ENCODE measurements around the gene TMEM129. TPM values are rescaled to one million over a fixed set of nuclear protein-coding genes. Genes with fewer than 3 reads are reported as not detected.
"Not testable (repeated sequence)": the region's sequence is repeated elsewhere in the genome, so short reads cannot be mapped to it uniquely, and the experiment has no call there.

Gene TMEM129
- total RNA-seq, 4 donors from 2014 or later: 28.9 to 106 (median 67.1) TPM

- H3K9me3 ChIP-seq: no peaks in the 10 kb centered on the region
- no peaks in the 10 kb centered on the region for H3K36me3 ChIP-seq
- no peaks in the 10 kb centered on the region for H3K27me3 ChIP-seq
- H3K27ac ChIP-seq: no peak overlapping the region
- DNase-seq: no peak
- H3K4me1 ChIP-seq: no peaks in the 10 kb centered on the region
- no peak overlapping the region for H3K4me3 ChIP-seq
- TF ChIP-seq CTCF (IDR thresholded peaks at IDR 0.05): no peak
- no peak for TF ChIP-seq POLR2A (IDR thresholded peaks at IDR 0.05)
These were observed 45.4 kb downstream of the TMEM129 start for GRCh38 chr4:1675802-1676137.

- Histone ChIP-seq H3K4me3 (no peak overlapping the region), H3K27ac (no peak overlapping the region), H3K36me3 (no peaks in the 10 kb centered on the region), H3K4me1 (no peaks in the 10 kb centered on the region), H3K9me3 (no peaks in the 10 kb centered on the region), H3K27me3 (no peaks in the 10 kb centered on the region)
- no peak for TF ChIP-seq CTCF (IDR thresholded peaks at IDR 0.05)
- TF ChIP-seq POLR2A (IDR thresholded peaks at IDR 0.05): no peak
- no peak for DNase-seq
These were observed 45.9 kb downstream of the TMEM129 start for GRCh38 chr4:1675136-1675801.

- no peak overlapping the region for H3K4me3 ChIP-seq
- no peak overlapping the region for H3K27ac ChIP-seq
- H3K36me3 ChIP-seq: no peaks in the 10 kb centered on the region
- no peak for DNase-seq
- no peaks in the 10 kb centered on the region for H3K4me1 ChIP-seq
- H3K9me3 ChIP-seq: no peaks in the 10 kb centered on the region
- H3K27me3 ChIP-seq: no peaks in the 10 kb centered on the region
- no peak for TF ChIP-seq POLR2A (IDR thresholded peaks at IDR 0.05)
- no peak for TF ChIP-seq CTCF (IDR thresholded peaks at IDR 0.05)
These were observed 46.4 kb downstream of the TMEM129 start for GRCh38 chr4:1674682-1675081.

GRCh38 chr4:1673671-1674070 is 47.5 kb downstream of the TMEM129 start:
- TF ChIP-seq POLR2A (IDR thresholded peaks at IDR 0.05): no peak
- TF ChIP-seq CTCF (IDR thresholded peaks at IDR 0.05): no peak

GRCh38 chr4:1671011-1671410 is 50.1 kb downstream of the TMEM129 start:
- H3K27me3 ChIP-seq, DNase-seq, H3K27ac ChIP-seq, H3K4me3 ChIP-seq, H3K36me3 ChIP-seq, H3K4me1 ChIP-seq, H3K9me3 ChIP-seq: not testable (repeated sequence)

More at GRCh38 chr4:1673671-1674070, 47.5 kb downstream of the TMEM129 start:
- no peaks in the 10 kb centered on the region for H3K27me3 ChIP-seq
- no peak overlapping the region for H3K27ac ChIP-seq
- no peaks in the 10 kb centered on the region for H3K36me3 ChIP-seq
- no peaks in the 10 kb centered on the region for H3K9me3 ChIP-seq
- no peaks in the 10 kb centered on the region for H3K4me1 ChIP-seq
- no peak for DNase-seq
- no peak overlapping the region for H3K4me3 ChIP-seq

GRCh38 chr4:1670279-1670678 is 50.8 kb downstream of the TMEM129 start:
- H3K36me3 ChIP-seq: no peaks in the 10 kb centered on the region
- no peaks in the 10 kb centered on the region for H3K27me3 ChIP-seq
- H3K4me1 ChIP-seq: no peaks in the 10 kb centered on the region
- DNase-seq: no peak
- H3K27ac ChIP-seq: no peak overlapping the region
- no peak for TF ChIP-seq POLR2A (IDR thresholded peaks at IDR 0.05)
- TF ChIP-seq CTCF (IDR thresholded peaks at IDR 0.05): no peak
- no peaks in the 10 kb centered on the region for H3K9me3 ChIP-seq
- no peak overlapping the region for H3K4me3 ChIP-seq
